Loucy (cell line): Measurements from ENCODE around the gene HOXA11.

ENCODE experiments used
- H2AFZ ChIP-seq: fragments of 200-600 bp; sonication (generic); 2 replicates; pipeline ENCODE4 v1.6.0; 2016; ENCODE audit warnings: antibody characterized with exemption, mild to moderate bottlenecking, low read length, moderate library complexity
- H3F3A ChIP-seq: fragments of 200-600 bp; 2 replicates; pipeline ENCODE4 v1.6.0; 2016; ENCODE audit warnings: antibody characterized with exemption, low read depth, mild to moderate bottlenecking
- H3K27me3 ChIP-seq: fragments of 200-600 bp; sonication (generic); 2 replicates; pipeline ENCODE4 v1.6.1; 2014; ENCODE audit warnings: low read length, mild to moderate bottlenecking; ENCODE audit not compliant: insufficient read depth, poor library complexity, severe bottlenecking
- H3K36me3 ChIP-seq: fragments of 200-600 bp; sonication (generic); 2 replicates; pipeline ENCODE4 v1.6.1; 2016; ENCODE audit warnings: low read length; ENCODE audit not compliant: insufficient read depth
- H3K4me1 ChIP-seq: fragments of 200-600 bp; sonication (generic); 2 replicates; pipeline ENCODE4 v1.5.1; 2014; ENCODE audit warnings: low read length, mild to moderate bottlenecking; ENCODE audit not compliant: insufficient read depth, poor library complexity, severe bottlenecking
- H3K4me2 ChIP-seq: fragments of 200-600 bp; sonication (generic); 2 replicates; pipeline ENCODE4 v1.6.0; 2014; ENCODE audit warnings: antibody characterized with exemption, low read length, low read depth, mild to moderate bottlenecking; ENCODE audit not compliant: poor library complexity, severe bottlenecking
- H3K4me3 ChIP-seq: fragments of 200-600 bp; sonication (generic); 2 replicates; pipeline ENCODE4 v1.5.1; 2014; ENCODE audit warnings: low read length, mild to moderate bottlenecking, mixed read lengths; ENCODE audit not compliant: poor library complexity, severe bottlenecking
- H3K79me2 ChIP-seq: fragments of 200-600 bp; sonication (generic); 2 replicates; pipeline ENCODE4 v1.6.1; 2014; ENCODE audit warnings: low read length; ENCODE audit not compliant: insufficient read depth
- H3K9ac ChIP-seq: fragments of 200-600 bp; sonication (generic); 2 replicates; pipeline ENCODE4 v1.6.0; 2014; ENCODE audit warnings: mild to moderate bottlenecking, low read depth, low read length, moderate library complexity; ENCODE audit not compliant: poor library complexity, severe bottlenecking
- H3K9me2 ChIP-seq: fragments of 200-600 bp; sonication (generic); replicated peaks from 2 replicates; pipeline ENCODE4 v1.6.1; 2016; ENCODE audit warnings: low read depth, low read length, mixed read lengths
- H3K9me3 ChIP-seq: fragments of 200-600 bp; sonication (generic); 2 replicates; pipeline ENCODE4 v1.6.1; 2014; ENCODE audit warnings: mild to moderate bottlenecking, antibody characterized with exemption, low read length, low read depth; ENCODE audit not compliant: insufficient read depth
- H4K20me1 ChIP-seq: fragments of 200-600 bp; sonication (generic); 2 replicates; pipeline ENCODE4 v1.6.0; 2014; ENCODE audit warnings: antibody characterized with exemption, low read length, mild to moderate bottlenecking; ENCODE audit not compliant: insufficient read depth, poor library complexity, severe bottlenecking
- CTCF ChIP-seq: fragments of 200-600 bp; sonication (generic); conservative IDR thresholded peaks from 2 replicates; pipeline ENCODE4 v1.5.1; 2014; ENCODE audit warnings: mild to moderate bottlenecking, antibody characterized with exemption, low read length
- EZH2phosphoT487 ChIP-seq: fragments of 200-600 bp; IDR thresholded peaks from 2 replicates; pipeline ENCODE4 v1.6.1; 2018; ENCODE audit warnings: antibody characterized with exemption, mild to moderate bottlenecking, moderate library complexity, borderline replicate concordance

The HOXA11 gene

DNA sequence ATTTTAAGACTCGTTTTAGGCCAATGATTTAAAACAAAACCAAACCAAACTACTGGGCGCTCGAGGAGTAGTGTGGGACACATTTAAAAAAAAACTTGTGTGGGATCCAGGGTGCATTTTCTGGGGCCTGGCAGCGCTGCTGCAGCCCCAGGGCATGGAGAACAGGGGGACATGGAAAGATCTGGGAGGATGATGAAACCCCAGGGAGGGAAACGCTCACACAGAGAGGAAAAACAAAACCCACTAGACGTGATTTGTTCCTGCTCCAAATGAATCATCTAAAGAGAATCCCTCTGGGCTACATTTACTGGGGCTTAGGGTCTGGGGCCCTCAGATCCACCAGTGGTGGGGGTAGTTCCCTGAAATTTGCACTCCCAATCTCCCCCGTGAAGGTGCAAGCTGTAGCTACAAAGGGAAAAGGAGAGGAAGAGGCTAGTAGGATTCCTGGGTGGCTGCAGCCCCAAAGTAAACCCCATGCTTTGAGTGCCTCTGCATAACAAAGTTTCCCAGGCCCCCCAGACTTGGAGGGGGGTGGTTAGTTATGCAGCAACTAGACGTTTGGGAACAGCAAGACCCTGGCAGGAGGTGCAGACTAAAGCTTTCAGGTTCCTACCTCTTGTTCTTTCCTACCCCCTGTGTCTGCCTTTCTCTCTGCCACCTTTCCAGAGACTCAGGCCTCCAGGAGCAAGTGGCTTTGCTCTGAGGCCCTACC is 29.4 kb upstream of the HOXA11 start:
- no peak overlapping the region for H3K4me2 ChIP-seq
- H3K9ac ChIP-seq = no peak overlapping the region
- H3K36me3 ChIP-seq = no peaks in the 10 kb centered on the region
- no peaks in the 10 kb centered on the region for H3F3A ChIP-seq
- TF ChIP-seq EZH2phosphoT487 (no peak), CTCF (no peak)
- no peaks in the 10 kb centered on the region for H3K9me2 ChIP-seq
- no peaks in the 10 kb centered on the region for H3K79me2 ChIP-seq
- H3K9me3 ChIP-seq = no peaks in the 10 kb centered on the region
- H3K27me3 ChIP-seq = no peaks in the 10 kb centered on the region
- no peak overlapping the region for H3K4me3 ChIP-seq
- H2AFZ ChIP-seq = no peak overlapping the region
- H4K20me1 ChIP-seq = no peaks in the 10 kb centered on the region
- no peaks in the 10 kb centered on the region for H3K4me1 ChIP-seq

- Histone ChIP-seq H3K79me2 (no peaks in the 10 kb centered on the region), H3K36me3 (no peaks in the 10 kb centered on the region), H2AFZ (no peak overlapping the region), H3K9ac (no peak overlapping the region), H3F3A (no peaks in the 10 kb centered on the region), H4K20me1 (no peaks in the 10 kb centered on the region), H3K4me3 (no peak overlapping the region), H3K9me3 (no peaks in the 10 kb centered on the region), H3K4me2 (no peak overlapping the region), H3K4me1 (no peaks in the 10 kb centered on the region), H3K9me2 (no peaks in the 10 kb centered on the region), H3K27me3 (no peaks in the 10 kb centered on the region)
- TF ChIP-seq EZH2phosphoT487 (no peak), CTCF (no peak)
These were observed 28.6 kb upstream of the HOXA11 start for GRCh38 chr7:27213433-27214238.

DNA sequence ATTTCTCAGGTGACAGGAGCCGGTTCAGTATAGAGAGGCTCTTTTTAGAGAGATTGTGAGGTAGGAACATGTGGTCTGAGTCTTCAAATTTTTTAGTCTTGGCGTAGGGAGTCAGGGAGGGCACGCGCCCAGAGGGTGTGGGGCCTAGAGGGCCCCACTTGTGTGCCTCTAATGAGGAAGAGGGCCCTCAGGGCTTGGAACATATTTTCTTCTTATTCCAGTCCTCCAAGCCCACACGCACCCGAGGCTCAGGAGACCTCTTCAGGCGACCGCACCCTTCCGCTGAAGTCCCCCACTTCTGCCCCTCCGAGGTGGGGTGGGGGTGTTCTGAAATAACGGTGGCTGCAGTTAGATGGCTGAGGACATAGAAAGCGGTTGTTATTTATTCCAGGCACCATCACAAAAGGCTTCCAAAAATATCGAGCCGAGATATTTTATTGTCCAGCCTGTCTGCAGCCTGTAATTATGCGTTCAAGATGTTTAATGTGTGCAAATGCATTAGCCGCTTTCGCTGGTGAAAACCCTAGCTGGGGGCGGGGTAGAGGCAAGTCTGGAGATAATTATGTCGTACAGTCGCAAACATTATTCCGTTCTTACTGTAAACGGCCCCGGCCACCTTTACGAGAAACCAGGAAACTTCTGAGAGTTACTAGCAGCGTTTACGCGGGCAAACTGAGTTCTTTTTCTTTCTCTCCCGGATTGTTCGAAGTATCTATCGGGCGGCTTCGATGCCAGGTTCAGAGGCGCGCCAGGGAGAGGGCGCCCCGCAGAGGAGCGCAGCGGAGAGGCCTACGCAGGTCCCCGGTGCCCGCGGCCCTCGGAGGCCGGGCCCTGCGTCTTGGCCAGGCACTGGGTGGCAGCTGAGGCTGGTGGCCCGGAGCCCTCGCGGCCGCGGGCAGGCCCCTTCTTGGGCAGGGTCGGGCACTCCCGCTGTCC is 27.7 kb upstream of the HOXA11 start:
- no peaks in the 10 kb centered on the region for H3K4me1 ChIP-seq
- H4K20me1 ChIP-seq = no peaks in the 10 kb centered on the region
- no peaks in the 10 kb centered on the region for H3K27me3 ChIP-seq
- no peaks in the 10 kb centered on the region for H3K9me3 ChIP-seq
- H3K36me3 ChIP-seq = no peaks in the 10 kb centered on the region
- no peak overlapping the region for H3K9ac ChIP-seq
- no peaks in the 10 kb centered on the region for H3K79me2 ChIP-seq
- no peak overlapping the region for H3K4me2 ChIP-seq
- H3K9me2 ChIP-seq = no peaks in the 10 kb centered on the region
- no peak for TF ChIP-seq EZH2phosphoT487
- no peak for TF ChIP-seq CTCF
- no peak overlapping the region for H2AFZ ChIP-seq
- no peak overlapping the region for H3K4me3 ChIP-seq
- H3F3A ChIP-seq = no peaks in the 10 kb centered on the region
